HepG2 (cell line): ENCODE data around the gene CLDN4.

Experiments
- FLYWCH1 ChIP-seq: sonication (generic); formaldehyde crosslinking; IDR thresholded peaks from 2 replicates; pipeline ENCODE4 v1.8.1; 2023; ENCODE audit warnings: mild to moderate bottlenecking, missing genetic modification reagents
- MAX ChIP-seq: IDR thresholded peaks from 2 replicates; pipeline ENCODE4 v1.6.1; 2012; ENCODE audit warnings: inconsistent platforms
- POLR2AphosphoS5 ChIP-seq: IDR thresholded peaks from 2 replicates; pipeline ENCODE4 v1.6.1; 2012; ENCODE audit warnings: low read depth, low read length
- SOX6 ChIP-seq, 2 experiments: fragments of 450-650 bp in 1 of 2; sonication (generic) in 1 of 2; formaldehyde crosslinking in 1 of 2; IDR thresholded peaks; 2 replicates each; pipeline versions ENCODE4 v1.4.0 to v1.6.1; 2017 to 2020; ENCODE audit warnings: antibody characterized with exemption in 1 of 2, mild to moderate bottlenecking in 1 of 2, missing genetic modification reagents in 1 of 2
- TF ChIP-seq, protein P1 (sequence below): sonication (generic); formaldehyde crosslinking; IDR thresholded peaks from 2 replicates; pipeline ENCODE4 v1.4.0; 2020; ENCODE audit warnings: missing genetic modification reagents, mild to moderate bottlenecking, borderline replicate concordance

- TF ChIP-seq MAX (0 out of 2 replicates have a peak, but pooled peaks have one; percentile 28), POLR2AphosphoS5 (no peak), SOX6 (IDR thresholded peaks at IDR 0.05) (no peak), SOX6 (CRISPR knock-in tag; IDR thresholded peaks at IDR 0.05) (no peak), FLYWCH1 (CRISPR knock-in tag) (no peak)
- TF ChIP-seq, protein P1, sequence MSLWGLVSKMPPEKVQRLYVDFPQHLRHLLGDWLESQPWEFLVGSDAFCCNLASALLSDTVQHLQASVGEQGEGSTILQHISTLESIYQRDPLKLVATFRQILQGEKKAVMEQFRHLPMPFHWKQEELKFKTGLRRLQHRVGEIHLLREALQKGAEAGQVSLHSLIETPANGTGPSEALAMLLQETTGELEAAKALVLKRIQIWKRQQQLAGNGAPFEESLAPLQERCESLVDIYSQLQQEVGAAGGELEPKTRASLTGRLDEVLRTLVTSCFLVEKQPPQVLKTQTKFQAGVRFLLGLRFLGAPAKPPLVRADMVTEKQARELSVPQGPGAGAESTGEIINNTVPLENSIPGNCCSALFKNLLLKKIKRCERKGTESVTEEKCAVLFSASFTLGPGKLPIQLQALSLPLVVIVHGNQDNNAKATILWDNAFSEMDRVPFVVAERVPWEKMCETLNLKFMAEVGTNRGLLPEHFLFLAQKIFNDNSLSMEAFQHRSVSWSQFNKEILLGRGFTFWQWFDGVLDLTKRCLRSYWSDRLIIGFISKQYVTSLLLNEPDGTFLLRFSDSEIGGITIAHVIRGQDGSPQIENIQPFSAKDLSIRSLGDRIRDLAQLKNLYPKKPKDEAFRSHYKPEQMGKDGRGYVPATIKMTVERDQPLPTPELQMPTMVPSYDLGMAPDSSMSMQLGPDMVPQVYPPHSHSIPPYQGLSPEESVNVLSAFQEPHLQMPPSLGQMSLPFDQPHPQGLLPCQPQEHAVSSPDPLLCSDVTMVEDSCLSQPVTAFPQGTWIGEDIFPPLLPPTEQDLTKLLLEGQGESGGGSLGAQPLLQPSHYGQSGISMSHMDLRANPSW (CRISPR knock-in tag) = no peak
These were observed 40.6 kb downstream of the CLDN4 start for GRCh38 chr7:73871163-73872011.
